ENCODE measurements around the gene RC3H2.

GRCh38 chr9:122832194-122832593 is 73.0 kb downstream of the RC3H2 start:
- TF ChIP-seq CTCF (IDR thresholded peaks at IDR 0.05) = no peak
- no peak for TF ChIP-seq POLR2A (IDR thresholded peaks at IDR 0.05)
